HCT116 (cell line): ENCODE results near the gene FTL. TPM values are rescaled to one million over a fixed set of nuclear protein-coding genes. Genes with fewer than 3 reads are reported as not detected.

Source experiments
- ATAC-seq: fragments of 200-7000 bp; cut with Tn5 transposase; 2 replicates; pipeline ENCODE4 v1.9.1; 2020; ENCODE audit warnings: mild to moderate bottlenecking, moderate library complexity
- BruUV-seq: library from RNA; stranded (reverse); fragments of 400-500 nt; replicated peaks from 2 replicates; lab custom pipeline; 2021; lab: Mats Ljungman, UMichigan
- CTCF ChIA-PET: fragments of 300-600 bp; sonication (Branson Sonifier 250); formaldehyde crosslinking; loops from one replicate; lab custom pipeline; 2021; ENCODE audit warnings: antibody characterized with exemption; lab: Charles Lee
- POLR2A ChIA-PET: fragments of 300-600, 350-600 bp; sonication (Branson Sonifier 250); formaldehyde crosslinking; loops from one replicate; lab custom pipeline; 2021; ENCODE audit warnings: antibody characterized with exemption; lab: Charles Lee
- RAD21 ChIA-PET, 2 experiments: fragments of 300-600 bp; sonication (Branson Sonifier 250); formaldehyde crosslinking; loops; one replicate each; lab custom pipeline; 2023; ENCODE audit warnings: low total read pairs in 2 of 2; ENCODE audit not compliant: uncharacterized antibody in 2 of 2, unreplicated experiment in 2 of 2, low non-redundant PET in 1 of 2; lab: Charles Lee
- DNase-seq: peaks from one replicate; pipeline ENCODE4 v3.0.0-alpha.2; 2010; ENCODE audit warnings: low read depth, low spot score
- H2AFZ ChIP-seq: fragments of 200-600 bp; shearing (Covaris generic), sonication (generic); 2 replicates; pipeline ENCODE4 v1.6.1; 2017; ENCODE audit warnings: low read depth, mixed run types, mixed read lengths, antibody characterized with exemption, low read length; ENCODE audit not compliant: poor library complexity, severe bottlenecking
- H3K27ac ChIP-seq: 2 replicates; pipeline ENCODE4 v1.5.1; 2012; ENCODE audit warnings: low read depth, low read length
- H3K27me3 ChIP-seq: fragments of 200-600 bp; sonication (generic); 2 replicates; pipeline ENCODE4 v1.6.1; 2016; ENCODE audit warnings: mixed run types, low read length, mixed read lengths; ENCODE audit not compliant: insufficient read depth
- H3K36me3 ChIP-seq, 2 experiments: fragments of 200-500 bp in 1 of 2; fragments of 200-600 bp in 1 of 2; sonication (Bioruptor generic) in 1 of 2; sonication (generic) in 1 of 2; 2 replicates each; pipeline versions ENCODE4 v1.5.1 to v1.6.1; 2014 to 2016; ENCODE audit warnings: low read length in 2 of 2, inconsistent platforms in 1 of 2, mixed read lengths in 1 of 2, mixed run types in 1 of 2; ENCODE audit not compliant: insufficient read depth in 2 of 2, control insufficient read depth in 1 of 2
- H3K4me1 ChIP-seq, 2 experiments: fragments of 200-600 bp in 1 of 2; sonication (generic) in 1 of 2; 2 replicates each; pipeline versions ENCODE4 v1.5.1 to v1.6.1; 2012 to 2017; ENCODE audit warnings: low read length in 2 of 2, inconsistent platforms in 1 of 2, mild to moderate bottlenecking in 1 of 2, mixed read lengths in 1 of 2, mixed run types in 1 of 2, moderate library complexity in 1 of 2; ENCODE audit not compliant: insufficient read depth in 2 of 2, control insufficient read depth in 1 of 2
- H3K4me2 ChIP-seq: fragments of 200-600 bp; sonication (generic); 2 replicates; pipeline ENCODE4 v1.6.1; 2017; ENCODE audit warnings: mixed run types, low read length, mixed read lengths
- H3K4me3 ChIP-seq, 2 experiments: fragments of 200-600 bp in 1 of 2; sonication (generic) in 1 of 2; replicated peaks in 1 of 2; 2 replicates each; pipeline ENCODE4 v1.5.1; 2011 to 2016; ENCODE audit warnings: low read length in 2 of 2, control low read depth in 1 of 2, low read depth in 1 of 2, mild to moderate bottlenecking in 1 of 2, mixed read lengths in 1 of 2, mixed run types in 1 of 2
- H3K79me2 ChIP-seq: fragments of 200-600 bp; sonication (generic); 2 replicates; pipeline ENCODE4 v1.6.1; 2017; ENCODE audit warnings: mild to moderate bottlenecking, mixed run types, low read length, moderate library complexity, mixed read lengths; ENCODE audit not compliant: insufficient read depth
- H3K9ac ChIP-seq: fragments of 200-600 bp; sonication (generic); 2 replicates; pipeline ENCODE4 v1.6.1; 2016; ENCODE audit warnings: low read length, mixed read lengths
- H3K9me2 ChIP-seq: fragments of 200-600 bp; sonication (generic), shearing (Covaris generic); 2 replicates; pipeline ENCODE4 v1.6.1; 2017; ENCODE audit warnings: mixed run types, mild to moderate bottlenecking, moderate library complexity; ENCODE audit not compliant: insufficient read depth
- H3K9me3 ChIP-seq, 2 experiments: fragments of 200-500 bp in 1 of 2; fragments of 200-600 bp in 1 of 2; sonication (Bioruptor generic) in 1 of 2; sonication (generic) in 1 of 2; 2 replicates each; pipeline ENCODE4 v1.6.1; 2014 to 2017; ENCODE audit warnings: low read length in 2 of 2, mixed read lengths in 2 of 2, inconsistent platforms in 1 of 2, low read depth in 1 of 2, mild to moderate bottlenecking in 1 of 2, mixed run types in 1 of 2, moderate library complexity in 1 of 2; ENCODE audit not compliant: control insufficient read depth in 1 of 2, insufficient read depth in 1 of 2
- H4K20me1 ChIP-seq: fragments of 200-600 bp; sonication (generic), shearing (Covaris generic); 2 replicates; pipeline ENCODE4 v1.6.1; 2017; ENCODE audit warnings: mixed run types, mild to moderate bottlenecking, moderate library complexity; ENCODE audit not compliant: insufficient read depth
- CBX3 ChIP-seq: IDR thresholded peaks from 2 replicates; pipeline ENCODE4 v1.6.1; 2012; ENCODE audit warnings: low read depth
- CTCF ChIP-seq, 3 experiments: fragments of 200-600 bp in 1 of 3; sonication (generic) in 1 of 3; IDR thresholded peaks in 2 of 3; conservative IDR thresholded peaks in 1 of 3; 2 replicates each; pipeline ENCODE4 v1.5.1; 2012 to 2017; ENCODE audit warnings: low read depth in 2 of 3, low read length in 2 of 3, antibody characterized with exemption in 1 of 3, borderline replicate concordance in 1 of 3, control low read depth in 1 of 3, mild to moderate bottlenecking in 1 of 3, mixed read lengths in 1 of 3, mixed run types in 1 of 3, moderate library complexity in 1 of 3; ENCODE audit not compliant: insufficient read depth in 1 of 3
- ELF1 ChIP-seq: IDR thresholded peaks from 2 replicates; pipeline ENCODE4 v1.6.1; 2012; ENCODE audit warnings: low read depth, borderline replicate concordance
- EZH2phosphoT487 ChIP-seq: fragments of 200-600 bp; IDR thresholded peaks from 2 replicates; pipeline ENCODE4 v1.6.1; 2018; ENCODE audit warnings: antibody characterized with exemption, borderline replicate concordance
- RAD21 ChIP-seq: IDR thresholded peaks from 2 replicates; pipeline ENCODE4 v1.6.1; 2012; ENCODE audit warnings: low read depth, mild to moderate bottlenecking
- SIN3A ChIP-seq: IDR thresholded peaks from 2 replicates; pipeline ENCODE4 v1.6.1; 2012; ENCODE audit warnings: low read depth
- SP1 ChIP-seq: IDR thresholded peaks from 2 replicates; pipeline ENCODE4 v1.6.1; 2012; ENCODE audit warnings: low read depth
- SRF ChIP-seq: IDR thresholded peaks from 2 replicates; pipeline ENCODE4 v1.6.1; 2012; ENCODE audit warnings: low read depth
- TCF7L2 ChIP-seq: IDR thresholded peaks from 2 replicates; pipeline ENCODE4 v1.7.0; 2011; ENCODE audit warnings: borderline replicate concordance, inconsistent platforms; ENCODE audit not compliant: insufficient read depth, insufficient read length; ENCODE audit errors: extremely low read depth
- ZFX ChIP-seq: fragments of 450-650 bp; IDR thresholded peaks from 2 replicates; pipeline ENCODE4 v1.6.1; 2017
- intact Hi-C: fragments of 100-400 bp; cut with micrococcal nuclease; formaldehyde crosslinking; loops from 2 replicates; pipeline ENCODE4 v1.10.0; 2022
- total RNA-seq: library from RNA; stranded (reverse); gene quantifications from one replicate; pipeline ENCODE4 v1.2.1, GENCODE V29; 2021; ENCODE audit not compliant: unreplicated experiment

FTL gene
- total RNA-seq, 1 experiment from 2014 or later, result 1,885 TPM

- H3K9me2 ChIP-seq, result no peaks in the 10 kb centered on the region
- H3K9ac ChIP-seq, result no peak overlapping the region
- RAD21 ChIA-PET, result no interaction called here
- no peaks in the 10 kb centered on the region for H3K27me3 ChIP-seq
- no TSS peak for BruUV-seq
- H3K36me3 ChIP-seq, result peaks cover 0 to 4% of the 10 kb centered on the region in 2 experiments; a peak in 1 of 4 replicates
- H3K4me1 ChIP-seq, result peaks cover 12 to 17% of the 10 kb centered on the region in 2 experiments
- POLR2A ChIA-PET, result interaction anchor here (0.9 kb wide), 1 partner anchor 10 kb away, joined by 4 read pairs; no protein-coding TSS in a partner anchor
- no peak overlapping the region for H2AFZ ChIP-seq
- no peaks in the 10 kb centered on the region for H3K79me2 ChIP-seq
- no peaks in the 10 kb centered on the region for H4K20me1 ChIP-seq
- H3K4me2 ChIP-seq, result no peak overlapping the region
- TF ChIP-seq CBX3 (no peak), TCF7L2 (no peak), SP1 (no peak), ELF1 (no peak), RAD21 (no peak), SRF (no peak), ZFX (no peak), SIN3A (no peak), EZH2phosphoT487 (no peak), CTCF (IDR thresholded peaks at IDR 0.05 in 2 of 3, conservative IDR thresholded peaks at IDR 0.05 in 1 of 3; ENCODE audit: borderline replicate concordance in 1 of 3, insufficient read depth in 1 of 3, low read depth in 2 of 3, low read length in 2 of 3) (no peak)
- no peaks in the 10 kb centered on the region for H3K9me3 ChIP-seq
- intact Hi-C loops, result no loop called here
- DNase-seq (no peak), ATAC-seq (no peak)
- no peak overlapping the region for H3K4me3 ChIP-seq
- CTCF ChIA-PET, result no interaction called here
- no peak overlapping the region for H3K27ac ChIP-seq
These were observed 29.2 kb upstream of the FTL start for GRCh38 chr19:48935864-48936263.
